Kasumi-1 (cell line): Measurements from ENCODE around the gene PCDHGB7.
"Not testable (repeated sequence)": the region's sequence is repeated elsewhere in the genome, so short reads cannot be mapped to it uniquely, and the experiment has no call there.

Experiments used
- DNase-seq, 2 experiments: peaks; one replicate each; lab custom pipeline; 2025; lab: John Stamatoyannopoulos, UW

Gene PCDHGB7

DNA sequence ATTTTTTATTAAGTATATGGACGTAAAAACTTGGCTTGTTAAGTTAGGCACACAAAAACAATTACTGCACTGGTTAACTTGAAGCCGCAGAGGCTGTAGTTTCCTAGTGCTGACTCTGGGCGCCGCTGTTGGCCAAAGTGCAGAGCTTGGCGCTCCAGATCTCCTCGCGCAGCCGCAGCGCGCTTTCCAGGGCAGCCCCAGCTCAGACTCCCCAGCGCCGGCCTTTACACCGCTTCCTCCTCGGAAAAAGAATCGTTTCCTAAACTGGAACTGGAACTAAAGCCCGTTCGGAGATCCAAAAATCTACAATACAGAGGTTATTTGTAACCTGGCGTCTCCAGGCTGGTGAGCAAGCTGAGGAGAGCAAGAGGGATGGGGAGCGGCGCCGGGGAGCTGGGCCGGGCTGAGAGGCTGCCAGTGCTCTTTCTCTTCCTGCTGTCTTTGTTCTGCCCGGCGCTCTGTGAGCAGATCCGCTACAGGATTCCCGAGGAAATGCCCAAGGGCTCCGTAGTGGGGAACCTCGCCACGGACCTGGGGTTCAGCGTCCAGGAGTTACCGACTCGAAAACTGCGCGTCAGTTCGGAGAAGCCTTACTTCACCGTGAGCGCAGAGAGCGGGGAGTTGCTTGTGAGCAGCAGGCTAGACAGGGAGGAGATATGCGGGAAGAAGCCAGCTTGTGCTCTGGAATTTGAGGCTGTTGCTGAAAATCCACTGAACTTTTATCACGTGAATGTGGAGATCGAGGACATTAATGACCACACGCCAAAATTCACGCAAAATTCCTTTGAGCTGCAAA, 19.5 kb upstream of the PCDHGB7 start, which contains the start of gene PCDHGB5:
Gene PCDHGB5 (plus strand): TSS at position 192 of the 796 bp plus-strand sequence. CDS start 181 bp downstream, at position 373.
- not testable (repeated sequence) for DNase-seq

DNA sequence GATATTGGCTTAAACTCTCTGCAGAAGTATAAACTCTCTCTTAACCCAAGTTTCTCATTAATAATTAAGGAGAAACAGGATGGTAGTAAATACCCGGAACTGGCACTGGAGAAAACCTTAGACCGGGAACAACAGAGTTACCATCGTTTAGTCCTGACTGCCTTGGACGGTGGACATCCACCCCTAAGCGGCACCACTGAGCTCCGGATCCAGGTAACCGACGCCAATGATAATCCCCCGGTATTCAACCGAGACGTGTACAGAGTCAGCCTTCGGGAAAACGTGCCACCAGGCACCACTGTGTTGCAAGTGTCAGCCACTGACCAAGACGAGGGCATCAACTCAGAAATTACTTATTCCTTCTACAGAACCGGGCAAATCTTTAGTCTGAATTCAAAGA, 18.9 kb upstream of the PCDHGB7 start:
- no peak for DNase-seq

GRCh38 chr5:141399555-141400258, 17.8 kb upstream of the PCDHGB7 start:
- DNase-seq: no peak

- DNase-seq: no peak
These were observed 14.8 kb upstream of the PCDHGB7 start, which contains the start of gene PCDHGA9 for GRCh38 chr5:141402553-141403243. TSS of gene PCDHGA9 (plus strand) at chr5:141402778. CDS start at chr5:141402953, 175 bp downstream.

GRCh38 chr5:141403387-141403786, 14.1 kb upstream of the PCDHGB7 start:
- no peak for DNase-seq

DNA sequence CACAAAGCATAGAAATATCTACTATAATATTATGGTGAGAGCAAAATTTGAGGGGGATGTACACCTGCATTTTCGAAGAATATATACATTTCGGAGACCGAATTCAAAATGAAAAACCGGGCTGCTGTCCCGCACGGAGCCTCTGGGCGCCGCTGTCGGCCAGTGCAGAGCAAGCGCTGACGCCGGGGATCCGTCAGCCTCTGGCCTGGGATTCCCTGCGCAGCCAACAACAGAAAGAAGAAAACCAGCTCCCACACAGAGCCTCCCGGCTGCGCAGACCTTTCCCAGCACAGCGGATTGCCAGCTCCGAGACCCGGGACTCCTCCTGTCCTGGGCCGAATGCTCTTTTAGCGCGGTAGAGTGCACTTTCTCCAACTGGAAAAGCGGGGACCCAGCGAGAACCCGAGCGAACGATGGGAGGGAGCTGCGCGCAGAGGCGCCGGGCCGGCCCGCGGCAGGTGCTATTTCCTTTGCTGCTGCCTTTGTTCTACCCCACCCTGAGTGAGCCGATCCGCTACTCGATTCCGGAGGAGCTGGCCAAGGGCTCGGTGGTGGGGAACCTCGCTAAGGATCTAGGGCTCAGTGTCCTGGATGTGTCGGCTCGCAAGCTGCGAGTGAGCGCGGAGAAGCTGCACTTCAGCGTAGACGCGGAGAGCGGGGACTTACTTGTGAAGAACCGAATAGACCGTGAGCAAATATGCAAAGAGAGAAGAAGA, 9.5 kb upstream of the PCDHGB7 start, which contains the start of gene PCDHGB6:
Gene PCDHGB6 (plus strand): TSS at position 232 of the 716 bp plus-strand sequence. CDS start 182 bp downstream, at position 414.
- DNase-seq: not testable (repeated sequence)

- no peak for DNase-seq
These were observed 7.7 kb upstream of the PCDHGB7 start for GRCh38 chr5:141409598-141410306.

GRCh38 chr5:141411575-141411974, 5.9 kb upstream of the PCDHGB7 start:
- no peak for DNase-seq

- DNase-seq: peak; percentile 83 to 88
These were observed 4.5 kb upstream of the PCDHGB7 start, which contains the start of gene PCDHGA10 for GRCh38 chr5:141412854-141413539. TSS of gene PCDHGA10 (plus strand) at chr5:141412987. CDS start at chr5:141413176, 189 bp downstream.

- peak in 1 of 2 experiments; percentile 9 for DNase-seq
These were observed 3.9 kb upstream of the PCDHGB7 start for GRCh38 chr5:141413540-141414069.

- DNase-seq: not testable (repeated sequence)
These were observed 2.8 kb upstream of the PCDHGB7 start for GRCh38 chr5:141414548-141415274.

DNA sequence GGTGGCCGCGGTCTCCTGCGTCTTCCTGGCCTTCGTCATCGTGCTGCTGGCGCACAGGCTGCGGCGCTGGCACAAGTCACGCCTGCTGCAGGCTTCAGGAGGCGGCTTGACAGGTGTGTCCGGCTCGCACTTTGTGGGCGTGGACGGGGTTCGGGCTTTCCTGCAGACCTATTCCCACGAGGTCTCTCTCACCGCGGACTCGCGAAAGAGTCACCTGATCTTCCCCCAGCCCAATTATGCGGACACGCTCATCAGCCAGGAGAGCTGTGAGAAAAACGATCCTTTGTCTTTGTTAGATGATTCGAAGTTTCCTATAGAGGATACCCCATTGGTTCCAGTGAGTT, 2.2 kb upstream of the PCDHGB7 start:
- not testable (repeated sequence) for DNase-seq

DNA sequence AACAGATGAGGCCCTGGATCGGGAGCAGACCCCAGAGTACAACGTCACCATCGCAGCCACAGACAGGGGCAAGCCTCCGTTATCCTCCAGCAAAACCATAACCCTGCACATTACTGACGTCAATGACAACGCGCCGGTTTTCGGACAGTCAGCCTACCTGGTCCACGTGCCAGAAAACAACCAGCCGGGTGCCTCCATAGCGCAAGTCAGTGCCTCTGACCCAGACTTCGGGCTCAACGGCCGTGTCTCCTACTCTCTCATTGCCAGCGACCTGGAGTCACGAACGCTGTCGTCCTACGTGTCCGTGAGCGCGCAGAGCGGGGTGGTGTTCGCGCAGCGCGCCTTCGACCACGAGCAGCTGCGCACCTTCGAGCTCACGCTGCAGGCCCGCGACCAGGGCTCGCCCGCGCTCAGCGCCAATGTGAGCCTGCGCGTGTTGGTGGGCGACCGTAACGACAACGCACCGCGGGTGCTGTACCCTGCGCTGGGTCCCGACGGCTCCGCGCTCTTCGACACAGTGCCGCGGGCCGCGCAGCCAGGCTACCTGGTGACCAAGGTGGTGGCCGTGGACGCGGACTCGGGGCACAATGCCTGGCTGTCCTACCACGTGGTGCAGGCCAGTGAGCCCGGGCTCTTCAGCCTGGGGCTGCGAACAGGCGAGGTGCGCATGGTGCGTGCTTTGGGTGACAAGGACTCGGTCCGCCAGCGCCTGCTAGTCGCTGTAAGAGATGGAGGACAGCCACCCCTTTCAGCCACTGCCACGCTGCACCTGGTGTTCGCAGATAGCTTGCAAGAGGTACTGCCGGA, 1.8 kb downstream of the PCDHGB7 start:
- DNase-seq: no peak

DNA sequence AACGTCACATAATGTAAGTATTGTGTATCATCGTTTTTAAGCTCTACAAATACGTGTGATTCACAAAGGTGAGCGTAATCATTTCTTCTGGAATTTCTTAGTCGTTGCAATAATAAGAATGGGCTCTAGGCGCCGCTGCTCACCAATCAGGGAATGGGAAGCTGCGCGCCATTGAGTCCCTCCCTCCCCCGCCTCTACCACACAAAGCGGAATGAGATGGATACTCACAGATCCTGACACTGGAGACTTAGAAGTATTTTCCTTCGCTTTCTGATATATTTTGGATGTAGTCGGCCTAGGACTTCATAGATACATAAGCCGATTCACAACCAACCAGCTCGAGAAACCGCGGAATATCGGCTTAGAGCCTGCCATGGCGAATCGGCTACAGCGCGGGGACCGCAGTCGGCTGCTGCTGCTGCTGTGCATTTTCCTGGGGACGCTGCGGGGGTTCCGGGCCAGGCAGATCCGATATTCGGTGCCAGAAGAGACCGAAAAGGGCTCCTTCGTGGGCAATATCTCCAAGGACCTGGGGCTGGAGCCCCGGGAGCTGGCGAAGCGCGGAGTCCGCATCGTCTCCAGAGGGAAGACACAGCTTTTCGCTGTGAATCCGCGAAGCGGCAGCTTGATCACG, 3.5 kb downstream of the PCDHGB7 start, which contains the start of gene PCDHGA11:
Gene PCDHGA11 (plus strand): TSS at position 197 of the 634 bp plus-strand sequence. CDS start 177 bp downstream, at position 374.
- DNase-seq: no peak

GRCh38 chr5:141421489-141421855, 4.0 kb downstream of the PCDHGB7 start:
- DNase-seq: no peak

- DNase-seq: no peak
These were observed 5.3 kb downstream of the PCDHGB7 start for GRCh38 chr5:141422742-141423291.

GRCh38 chr5:141427783-141428426, 10.4 kb downstream of the PCDHGB7 start:
- DNase-seq: no peak
